Measurements from ENCODE around the gene PI16. TPM values are rescaled to one million over a fixed set of nuclear protein-coding genes. Genes with fewer than 3 reads are reported as not detected.

Gene PI16
- total RNA-seq, 1 donor from 2014 or later: 25.9 TPM

DNA sequence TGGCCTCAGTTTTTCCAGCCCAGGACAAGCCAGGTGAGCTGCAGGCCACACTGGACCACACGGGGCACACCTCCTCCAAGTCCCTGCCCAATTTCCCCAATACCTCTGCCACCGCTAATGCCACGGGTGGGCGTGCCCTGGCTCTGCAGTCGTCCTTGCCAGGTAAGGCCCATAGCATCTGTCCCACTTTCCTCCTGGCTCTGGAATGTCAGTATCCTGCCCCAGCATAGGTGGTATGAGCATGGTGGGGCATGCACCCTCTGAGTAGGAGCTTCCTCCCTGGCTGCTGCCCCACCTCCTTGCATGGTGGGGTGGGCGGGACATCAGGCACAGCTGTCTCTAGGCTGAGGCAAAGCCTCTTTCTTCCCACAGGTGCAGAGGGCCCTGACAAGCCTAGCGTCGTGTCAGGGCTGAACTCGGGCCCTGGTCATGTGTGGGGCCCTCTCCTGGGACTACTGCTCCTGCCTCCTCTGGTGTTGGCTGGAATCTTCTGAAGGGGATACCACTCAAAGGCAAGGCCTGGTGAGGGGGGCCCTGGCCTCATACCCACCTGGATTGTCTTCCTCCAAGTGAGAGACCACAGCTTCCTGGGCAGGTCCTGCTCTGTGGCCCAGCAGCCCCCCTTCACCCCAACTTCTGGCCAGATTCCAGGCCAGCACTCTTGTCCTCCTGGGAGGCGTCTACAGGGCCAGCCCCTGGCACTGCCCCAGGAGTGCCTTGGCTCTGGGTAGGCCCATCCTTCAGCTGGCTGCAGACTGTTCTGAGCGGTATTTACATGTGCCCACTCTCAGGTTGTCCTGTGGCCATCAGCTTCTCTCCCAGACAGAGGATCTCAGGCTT lies 9.1 kb downstream of the PI16 start:
- H3K27ac ChIP-seq (replicated peaks): peak overlapping the region; percentile 41
- H3K4me3 ChIP-seq: no peak overlapping the region
- intact Hi-C loops (cut with micrococcal nuclease): no loop called here
- TF ChIP-seq CTCF (IDR thresholded peaks at IDR 0.05; ENCODE audit: borderline replicate concordance): no peak
- H3K36me3 ChIP-seq: peaks cover 20% of the 10 kb centered on the region
- H3K9me3 ChIP-seq (replicated peaks): no peaks in the 10 kb centered on the region
- no peaks in the 10 kb centered on the region for H3K27me3 ChIP-seq (ENCODE audit: low read depth)
- peaks cover 68% of the 10 kb centered on the region for H3K4me1 ChIP-seq
- no peak for DNase-seq

- H3K9me3 ChIP-seq (replicated peaks): no peaks in the 10 kb centered on the region
- intact Hi-C loops (cut with micrococcal nuclease): no loop called here
- H3K27me3 ChIP-seq (ENCODE audit: low read depth): no peaks in the 10 kb centered on the region
- no peak for TF ChIP-seq CTCF (IDR thresholded peaks at IDR 0.05; ENCODE audit: borderline replicate concordance)
- H3K36me3 ChIP-seq: peaks cover 27% of the 10 kb centered on the region
- peaks cover 70% of the 10 kb centered on the region for H3K4me1 ChIP-seq
- peak overlapping the region; percentile 41 for H3K27ac ChIP-seq (replicated peaks)
- H3K4me3 ChIP-seq: no peak overlapping the region
- DNase-seq: no peak
These were observed 9.8 kb downstream of the PI16 start for GRCh38 chr6:36964349-36964748.

DNA sequence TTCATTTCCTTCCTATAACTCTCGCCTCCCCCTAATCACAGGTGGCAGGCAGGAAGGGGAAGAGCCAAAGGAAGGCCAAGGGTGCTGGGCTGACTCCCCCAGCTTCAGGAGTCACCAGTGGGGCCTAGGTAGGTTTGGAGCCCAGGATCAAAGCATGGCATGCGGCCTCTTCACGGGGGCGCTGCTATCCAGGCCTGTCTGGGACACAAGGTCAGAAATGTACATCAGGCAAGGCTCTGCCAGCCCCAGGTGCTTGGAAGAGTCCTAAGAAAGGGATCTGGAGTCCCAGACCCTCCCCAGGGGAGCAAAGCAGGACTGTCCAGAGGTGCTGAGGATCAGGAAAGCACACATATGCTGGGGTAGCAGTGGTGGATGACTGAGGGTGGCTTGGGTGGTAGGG lies 10.4 kb downstream of the PI16 start:
- Histone ChIP-seq H3K4me1 (peaks cover 70% of the 10 kb centered on the region), H3K36me3 (peaks cover 33% of the 10 kb centered on the region), H3K27ac (replicated peaks) (peak overlapping the region; percentile 41), H3K9me3 (replicated peaks) (no peaks in the 10 kb centered on the region), H3K4me3 (no peak overlapping the region), H3K27me3 (ENCODE audit: low read depth) (no peaks in the 10 kb centered on the region)
- no peak for TF ChIP-seq CTCF (IDR thresholded peaks at IDR 0.05; ENCODE audit: borderline replicate concordance)
- DNase-seq: no peak
- intact Hi-C loops (cut with micrococcal nuclease): no loop called here

DNA sequence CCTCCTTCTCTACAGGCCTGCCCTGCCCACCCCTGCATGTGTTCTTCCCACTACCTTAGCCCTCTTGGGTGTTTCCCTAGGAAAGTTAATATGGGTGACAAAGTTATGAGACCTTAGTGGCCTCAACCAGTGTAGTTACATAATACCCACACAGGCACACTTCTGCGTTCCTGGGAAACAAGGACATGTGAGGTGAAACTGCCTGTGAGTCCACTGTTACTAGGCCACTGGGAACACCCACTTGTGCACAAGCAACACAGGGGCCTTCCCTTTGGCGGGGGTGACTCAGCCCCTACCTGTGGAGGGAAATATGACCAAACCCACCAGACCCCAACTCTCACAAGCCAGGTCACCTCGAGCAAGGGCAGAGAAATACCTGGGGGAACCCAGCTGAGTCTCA lies 12.8 kb downstream of the PI16 start:
- H3K27me3 ChIP-seq (ENCODE audit: low read depth): no peaks in the 10 kb centered on the region
- intact Hi-C loops (cut with micrococcal nuclease): no loop called here
- DNase-seq: no peak
- no peak for TF ChIP-seq CTCF (IDR thresholded peaks at IDR 0.05; ENCODE audit: borderline replicate concordance)
- H3K9me3 ChIP-seq (replicated peaks): no peaks in the 10 kb centered on the region
- H3K27ac ChIP-seq (replicated peaks): peak overlapping the region; percentile 85
- H3K36me3 ChIP-seq: peaks cover 55% of the 10 kb centered on the region
- no peak overlapping the region for H3K4me3 ChIP-seq
- H3K4me1 ChIP-seq: peaks cover 80% of the 10 kb centered on the region

- Histone ChIP-seq H3K4me1 (peaks cover 85% of the 10 kb centered on the region), H3K27ac (replicated peaks) (peak overlapping the region; percentile 85), H3K9me3 (replicated peaks) (no peaks in the 10 kb centered on the region), H3K27me3 (ENCODE audit: low read depth) (no peaks in the 10 kb centered on the region), H3K36me3 (peaks cover 60% of the 10 kb centered on the region), H3K4me3 (no peak overlapping the region)
- no peak for DNase-seq
- intact Hi-C loops (cut with micrococcal nuclease): no loop called here
- no peak for TF ChIP-seq CTCF (IDR thresholded peaks at IDR 0.05; ENCODE audit: borderline replicate concordance)
These were observed 13.2 kb downstream of the PI16 start for GRCh38 chr6:36967757-36968156.
